Measurements from ENCODE around the gene FAM83B. TPM values are rescaled to one million over a fixed set of nuclear protein-coding genes. Genes with fewer than 3 reads are reported as not detected.
A peak's percentile ranks its signal among the peaks of the same experiment; 100 is the strongest.

Gene FAM83B
- total RNA-seq, 2 donors from 2014 or later: 36.6 to 62.8 TPM

DNA sequence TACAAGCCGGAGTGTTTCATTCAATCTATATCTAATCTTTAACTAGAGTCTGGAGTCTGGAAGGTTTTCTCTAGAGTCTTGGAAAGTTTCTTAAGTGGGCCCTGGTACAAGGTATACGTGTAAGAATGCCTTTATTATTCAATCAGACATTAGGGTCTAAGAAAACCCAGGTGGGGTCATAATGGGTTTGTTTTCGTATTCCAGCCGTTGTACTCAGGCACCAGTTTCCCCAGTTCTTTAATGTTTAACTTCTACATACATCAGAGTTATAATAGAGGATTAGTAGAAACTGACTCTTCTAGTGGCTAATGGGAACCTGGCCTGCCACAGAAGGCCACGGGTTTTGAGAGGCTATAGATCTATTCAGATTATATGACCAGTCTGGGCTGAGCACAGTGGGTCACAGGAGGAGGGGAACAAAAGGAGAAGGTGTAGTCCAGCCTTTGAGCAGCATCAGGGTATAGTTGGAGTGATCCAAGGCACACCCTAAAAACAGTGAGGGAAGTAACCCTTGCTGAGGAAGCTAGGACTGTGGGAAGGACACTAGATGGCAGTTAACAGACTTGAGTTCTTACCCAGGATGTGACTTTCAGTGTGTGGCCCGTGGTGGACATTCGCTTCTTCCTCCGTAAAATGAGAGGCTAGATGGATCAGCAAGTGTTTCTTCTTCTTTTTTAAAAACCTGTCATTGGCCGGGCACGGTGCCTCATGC lies 15.5 kb downstream of the FAM83B start:
- TF ChIP-seq, protein P1, sequence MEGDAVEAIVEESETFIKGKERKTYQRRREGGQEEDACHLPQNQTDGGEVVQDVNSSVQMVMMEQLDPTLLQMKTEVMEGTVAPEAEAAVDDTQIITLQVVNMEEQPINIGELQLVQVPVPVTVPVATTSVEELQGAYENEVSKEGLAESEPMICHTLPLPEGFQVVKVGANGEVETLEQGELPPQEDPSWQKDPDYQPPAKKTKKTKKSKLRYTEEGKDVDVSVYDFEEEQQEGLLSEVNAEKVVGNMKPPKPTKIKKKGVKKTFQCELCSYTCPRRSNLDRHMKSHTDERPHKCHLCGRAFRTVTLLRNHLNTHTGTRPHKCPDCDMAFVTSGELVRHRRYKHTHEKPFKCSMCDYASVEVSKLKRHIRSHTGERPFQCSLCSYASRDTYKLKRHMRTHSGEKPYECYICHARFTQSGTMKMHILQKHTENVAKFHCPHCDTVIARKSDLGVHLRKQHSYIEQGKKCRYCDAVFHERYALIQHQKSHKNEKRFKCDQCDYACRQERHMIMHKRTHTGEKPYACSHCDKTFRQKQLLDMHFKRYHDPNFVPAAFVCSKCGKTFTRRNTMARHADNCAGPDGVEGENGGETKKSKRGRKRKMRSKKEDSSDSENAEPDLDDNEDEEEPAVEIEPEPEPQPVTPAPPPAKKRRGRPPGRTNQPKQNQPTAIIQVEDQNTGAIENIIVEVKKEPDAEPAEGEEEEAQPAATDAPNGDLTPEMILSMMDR (IDR thresholded peaks at IDR 0.05): no peak
- Histone ChIP-seq H3K27ac (peak overlapping the region; percentile 70), H3K9me3 (no peaks in the 10 kb centered on the region), H3K36me3 (no peaks in the 10 kb centered on the region), H3K4me3 (no peak overlapping the region), H3K9ac (ENCODE audit: low read depth in 2 of 2, low read length in 2 of 2) (no peak overlapping the region), H3K4me1 (no peaks in the 10 kb centered on the region), H3K27me3 (no peaks in the 10 kb centered on the region)
- intact Hi-C loops (cut with DNase I): no loop called here
- peak; percentile 43 for DNase-seq

DNA sequence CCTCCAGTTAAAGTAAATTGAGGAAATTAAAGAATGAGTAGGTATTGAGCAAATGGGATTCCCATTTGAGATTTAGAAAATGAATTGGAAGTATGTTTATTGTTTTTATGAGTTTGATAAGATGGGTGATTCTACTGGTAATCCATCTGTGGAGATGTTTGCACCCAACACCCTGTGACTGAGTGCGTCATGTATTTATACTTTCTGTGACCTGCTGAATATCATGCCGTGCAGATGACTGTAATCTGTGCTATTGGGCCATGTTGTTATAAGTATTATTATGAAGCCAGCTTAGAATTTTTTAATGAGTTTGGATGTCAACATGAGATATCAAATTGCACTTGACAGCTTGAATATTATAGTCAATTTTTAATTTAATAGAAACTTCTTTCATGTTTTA lies 17.7 kb downstream of the FAM83B start:
- H3K9me3 ChIP-seq: no peaks in the 10 kb centered on the region
- no peak overlapping the region for H3K9ac ChIP-seq (ENCODE audit: low read depth in 2 of 2, low read length in 2 of 2)
- intact Hi-C loops (cut with DNase I): no loop called here
- no peak for DNase-seq
- H3K36me3 ChIP-seq: no peaks in the 10 kb centered on the region
- no peaks in the 10 kb centered on the region for H3K4me1 ChIP-seq
- H3K27ac ChIP-seq: no peak overlapping the region
- H3K27me3 ChIP-seq: no peaks in the 10 kb centered on the region
- no peak overlapping the region for H3K4me3 ChIP-seq
- TF ChIP-seq, protein P1 (IDR thresholded peaks at IDR 0.05): no peak

DNA sequence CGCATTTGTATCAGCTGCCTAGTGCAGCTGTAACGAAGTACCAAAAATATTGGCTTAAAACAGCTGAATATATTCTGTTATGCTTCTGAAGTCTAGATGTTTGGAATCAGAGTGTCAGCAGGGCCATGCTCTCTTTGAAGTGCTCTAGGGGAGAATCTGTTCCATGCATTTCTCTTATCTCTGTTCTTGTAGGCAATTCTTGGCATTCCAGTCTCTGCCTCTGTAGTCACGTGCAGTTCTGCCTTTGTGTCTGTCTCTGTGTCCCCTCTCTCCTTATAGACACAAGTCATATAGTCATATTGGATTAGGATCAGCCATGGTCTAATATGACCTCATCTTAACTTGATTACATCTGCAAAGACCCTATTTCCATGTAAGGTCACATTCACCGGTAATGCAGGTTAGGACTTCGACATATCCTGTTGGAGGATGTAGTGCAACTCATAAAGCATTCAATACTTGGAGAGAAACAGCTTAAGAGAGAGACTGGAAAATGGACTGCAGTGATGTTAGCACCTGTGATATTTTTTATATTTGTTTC lies 18.6 kb downstream of the FAM83B start:
- H3K9me3 ChIP-seq: no peaks in the 10 kb centered on the region
- H3K27ac ChIP-seq: no peak overlapping the region
- DNase-seq: no peak

DNA sequence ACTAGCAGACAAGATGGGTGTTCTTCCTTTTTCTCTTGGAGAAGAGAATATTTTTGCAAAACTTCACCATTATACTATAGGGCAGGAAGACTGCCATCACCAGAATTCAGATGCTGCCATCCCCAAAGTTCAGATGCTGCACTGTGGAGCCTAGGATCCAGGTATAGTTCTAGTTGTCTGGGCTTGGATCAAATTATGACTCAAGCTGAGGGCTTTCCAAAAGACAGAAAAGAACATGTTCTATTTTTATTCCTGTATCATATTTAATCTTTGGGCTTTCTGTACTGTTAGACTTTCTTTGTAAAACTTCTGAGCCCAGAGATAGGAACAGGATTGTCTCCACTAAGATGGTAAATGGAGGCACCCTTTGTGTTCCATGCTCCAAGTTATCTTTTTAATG lies 22.0 kb downstream of the FAM83B start:
- Histone ChIP-seq H3K9me3 (no peaks in the 10 kb centered on the region), H3K36me3 (no peaks in the 10 kb centered on the region), H3K9ac (ENCODE audit: low read depth in 2 of 2, low read length in 2 of 2) (no peak overlapping the region), H3K4me3 (no peak overlapping the region), H3K27me3 (no peaks in the 10 kb centered on the region), H3K27ac (no peak overlapping the region), H3K4me1 (no peaks in the 10 kb centered on the region)
- TF ChIP-seq, protein P1 (IDR thresholded peaks at IDR 0.05): no peak
- no peak for DNase-seq
- intact Hi-C loops (cut with DNase I): no loop called here

More for the DNA sequence above, 18.6 kb downstream of the FAM83B start:
- H3K36me3 ChIP-seq: no peaks in the 10 kb centered on the region
- intact Hi-C loops (cut with DNase I): no loop called here
- no peaks in the 10 kb centered on the region for H3K27me3 ChIP-seq
- TF ChIP-seq, protein P1 (IDR thresholded peaks at IDR 0.05): no peak
- H3K4me3 ChIP-seq: no peak overlapping the region
- H3K9ac ChIP-seq (ENCODE audit: low read depth in 2 of 2, low read length in 2 of 2): no peak overlapping the region
- no peaks in the 10 kb centered on the region for H3K4me1 ChIP-seq

DNA sequence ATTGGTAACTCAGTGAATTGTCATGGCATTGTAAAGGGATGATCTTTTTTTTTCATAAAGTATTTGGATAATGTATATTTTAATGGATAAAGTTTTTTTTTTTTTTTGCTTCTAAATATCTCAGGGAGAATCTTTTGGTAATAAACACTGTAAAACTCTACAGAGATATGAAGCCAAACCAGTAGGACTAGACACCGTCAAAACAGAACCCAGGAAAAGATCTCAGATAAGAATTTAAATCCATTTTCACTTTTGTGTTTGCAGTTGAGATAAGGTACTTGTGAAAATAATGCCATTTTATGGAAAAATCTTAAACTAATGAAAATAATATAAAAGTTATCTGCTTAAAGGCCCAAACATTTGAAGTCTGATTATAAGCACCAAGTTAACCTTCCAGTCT lies 27.0 kb downstream of the FAM83B start:
- TF ChIP-seq, protein P1 (IDR thresholded peaks at IDR 0.05): no peak
- no peaks in the 10 kb centered on the region for H3K27me3 ChIP-seq
- no peaks in the 10 kb centered on the region for H3K36me3 ChIP-seq
- no peaks in the 10 kb centered on the region for H3K9me3 ChIP-seq
- DNase-seq: no peak
- no peaks in the 10 kb centered on the region for H3K4me1 ChIP-seq
- no peak overlapping the region for H3K27ac ChIP-seq
- H3K9ac ChIP-seq (ENCODE audit: low read depth in 2 of 2, low read length in 2 of 2): no peak overlapping the region
- intact Hi-C loops (cut with DNase I): no loop called here
- H3K4me3 ChIP-seq: no peak overlapping the region

Data from colonic mucosa (tissue), 4 donors.